H1 (cell line): ENCODE results near the gene CALD1. TPM values are rescaled to one million over a fixed set of nuclear protein-coding genes. Genes with fewer than 3 reads are reported as not detected.

Source experiments
- CTCF ChIA-PET: fragments of 300-600 bp; sonication (Branson Sonifier 250); formaldehyde crosslinking; loops from one replicate; lab custom pipeline; 2021; ENCODE audit not compliant: partially characterized antibody; lab: Charles Lee
- POLR2A ChIA-PET: fragments of 300-600 bp; sonication (Branson Sonifier 250); formaldehyde crosslinking; loops from one replicate; lab custom pipeline; 2021; ENCODE audit warnings: inconsistent platforms; ENCODE audit not compliant: partially characterized antibody; lab: Charles Lee
- DNase-seq, 2 experiments: peaks; one replicate each; pipeline versions ENCODE4 v3.0.0 to v3.0.0-alpha.2; 2010 to 2022; ENCODE audit warnings: low spot score in 2 of 2, low read depth in 1 of 2, mixed read lengths in 1 of 2
- FAIRE-seq: peaks from 2 replicates; lab custom pipeline; 2011; peaks lifted over from hg19 to GRCh38; lab: Jason Lieb, UNC
- H2AFZ ChIP-seq: 2 replicates; pipeline ENCODE4 v1.8.1; 2012; ENCODE audit warnings: low read length, inconsistent platforms
- H2AK5ac ChIP-seq: 2 replicates; pipeline ENCODE4 v1.6.1; 2013; ENCODE audit warnings: low read depth, low read length
- H2BK120ac ChIP-seq: replicated peaks from 2 replicates; pipeline ENCODE3; 2013; ENCODE audit warnings: low read depth, low read length, inconsistent platforms
- H2BK12ac ChIP-seq: 2 replicates; pipeline ENCODE4 v1.6.1; 2013; ENCODE audit warnings: low read depth, low read length
- H2BK15ac ChIP-seq: 2 replicates; pipeline ENCODE4 v1.6.1; 2013; ENCODE audit warnings: low read length
- H2BK20ac ChIP-seq: 2 replicates; pipeline ENCODE4 v1.6.1; 2013; ENCODE audit warnings: low read length
- H2BK5ac ChIP-seq: 2 replicates; pipeline ENCODE4 v1.6.1; 2013; ENCODE audit warnings: low read depth, low read length
- H3K14ac ChIP-seq: 2 replicates; pipeline ENCODE4 v1.6.1; 2013; ENCODE audit warnings: inconsistent platforms; ENCODE audit not compliant: insufficient read length
- H3K18ac ChIP-seq: 2 replicates; pipeline ENCODE4 v1.6.1; 2013; ENCODE audit warnings: low read length; ENCODE audit errors: extremely low read depth
- H3K23ac ChIP-seq: 2 replicates; pipeline ENCODE4 v1.6.1; 2013; ENCODE audit warnings: inconsistent platforms; ENCODE audit not compliant: insufficient read length
- H3K23me2 ChIP-seq: 2 replicates; pipeline ENCODE4 v1.6.1; 2013; ENCODE audit warnings: low read depth, low read length
- H3K27ac ChIP-seq: 2 replicates; pipeline ENCODE4 v1.6.1; 2011; ENCODE audit warnings: low read depth, low read length, inconsistent platforms
- H3K27me3 ChIP-seq, 4 experiments: replicated peaks in 1 of 4; 1 replicate in 1 of 4; 2 replicates in 3 of 4; pipeline versions ENCODE4 v1.6.1 to v1.8.1; 2011 to 2013; ENCODE audit warnings: low read length in 3 of 4, mild to moderate bottlenecking in 3 of 4, inconsistent platforms in 2 of 4, mixed read lengths in 2 of 4, moderate library complexity in 1 of 4; ENCODE audit not compliant: control insufficient read depth in 3 of 4, insufficient read depth in 3 of 4; ENCODE audit errors: extremely low read depth in 1 of 4
- H3K36me3 ChIP-seq, 4 experiments: 2 replicates each; pipeline versions ENCODE4 v1.6.1 to v1.8.1; 2011 to 2013; ENCODE audit warnings: mild to moderate bottlenecking in 4 of 4, low read length in 3 of 4, moderate library complexity in 2 of 4, control low read depth in 1 of 4, inconsistent platforms in 1 of 4; ENCODE audit not compliant: insufficient read depth in 4 of 4, control insufficient read depth in 2 of 4
- H3K4ac ChIP-seq: replicated peaks from 2 replicates; pipeline ENCODE3; 2013; ENCODE audit warnings: low read length, low read depth, mixed read lengths, inconsistent platforms; ENCODE audit not compliant: insufficient read length
- H3K4me1 ChIP-seq, 4 experiments: replicated peaks in 1 of 4; 1 replicate in 1 of 4; 2 replicates in 3 of 4; pipeline versions ENCODE4 v1.6.1 to v1.8.1; 2011 to 2013; ENCODE audit warnings: low read length in 3 of 4, inconsistent platforms in 2 of 4, mixed read lengths in 1 of 4; ENCODE audit not compliant: insufficient read depth in 4 of 4, control insufficient read depth in 3 of 4
- H3K4me2 ChIP-seq, 2 experiments: 2 replicates each; pipeline versions ENCODE4 v1.6.1 to v1.8.1; 2011 to 2013; ENCODE audit warnings: low read depth in 2 of 2, low read length in 2 of 2, control low read depth in 1 of 2, inconsistent platforms in 1 of 2, mild to moderate bottlenecking in 1 of 2; ENCODE audit not compliant: insufficient read depth in 1 of 2
- H3K4me3 ChIP-seq, 4 experiments: fragments of 200-600, 300-600 bp in 1 of 4; sonication (generic), shearing (Covaris generic), sonication (Bioruptor Twin) in 1 of 4; 2 replicates each; pipeline versions ENCODE4 v1.5.1 to v1.8.1; 2011 to 2016; ENCODE audit warnings: low read length in 4 of 4, low read depth in 3 of 4, control low read depth in 2 of 4, inconsistent platforms in 2 of 4, mild to moderate bottlenecking in 2 of 4, mixed read lengths in 1 of 4, moderate library complexity in 1 of 4; ENCODE audit not compliant: insufficient read depth in 2 of 4; ENCODE audit errors: extremely low read depth in 1 of 4
- H3K56ac ChIP-seq: replicated peaks from 2 replicates; pipeline ENCODE3; 2013; ENCODE audit warnings: low read depth, mild to moderate bottlenecking, mixed read lengths, low read length, inconsistent platforms; ENCODE audit not compliant: insufficient read length
- H3K79me1 ChIP-seq: 2 replicates; pipeline ENCODE4 v1.6.1; 2013; ENCODE audit warnings: low read depth, low read length, control low read depth
- H3K79me2 ChIP-seq, 2 experiments: 2 replicates each; pipeline versions ENCODE4 v1.6.1 to v1.8.1; 2012 to 2013; ENCODE audit warnings: low read length in 2 of 2, mild to moderate bottlenecking in 2 of 2, inconsistent platforms in 1 of 2; ENCODE audit not compliant: insufficient read depth in 2 of 2, control insufficient read depth in 1 of 2
- H3K9ac ChIP-seq, 4 experiments: replicated peaks in 1 of 4; 1 replicate in 1 of 4; 2 replicates in 3 of 4; pipeline versions ENCODE4 v1.6.1 to v1.8.1; 2011 to 2013; ENCODE audit warnings: low read depth in 3 of 4, low read length in 3 of 4, control low read depth in 2 of 4, mild to moderate bottlenecking in 2 of 4, moderate library complexity in 2 of 4, inconsistent platforms in 1 of 4; ENCODE audit errors: extremely low read depth in 1 of 4
- H3K9me3 ChIP-seq, 2 experiments: 2 replicates each; pipeline versions ENCODE4 v1.6.1 to v1.8.1; 2012 to 2013; ENCODE audit warnings: mild to moderate bottlenecking in 2 of 2, moderate library complexity in 2 of 2, control low read depth in 1 of 2, inconsistent platforms in 1 of 2, low read depth in 1 of 2, low read length in 1 of 2, mixed read lengths in 1 of 2; ENCODE audit not compliant: insufficient read depth in 2 of 2
- H4K20me1 ChIP-seq, 2 experiments: replicated peaks in 1 of 2; 2 replicates each; pipeline versions ENCODE3 to v1.8.1; 2011 to 2013; ENCODE audit warnings: inconsistent platforms in 2 of 2, low read length in 2 of 2, mild to moderate bottlenecking in 1 of 2; ENCODE audit not compliant: insufficient read depth in 2 of 2, control insufficient read depth in 1 of 2
- H4K5ac ChIP-seq: 2 replicates; pipeline ENCODE4 v1.6.1; 2013; ENCODE audit warnings: low read length, low read depth, mixed read lengths, inconsistent platforms; ENCODE audit not compliant: insufficient read length
- H4K8ac ChIP-seq: 2 replicates; pipeline ENCODE4 v1.8.0; 2013; ENCODE audit warnings: mild to moderate bottlenecking, moderate library complexity, low read length, inconsistent platforms; ENCODE audit not compliant: insufficient read depth; ENCODE audit errors: extremely low read depth
- H4K91ac ChIP-seq: replicated peaks from 2 replicates; pipeline ENCODE3; 2013; ENCODE audit warnings: low read length, mixed read lengths, inconsistent platforms; ENCODE audit not compliant: insufficient read length
- BRCA1 ChIP-seq: IDR thresholded peaks from 2 replicates; pipeline ENCODE4 v1.6.1; 2012; ENCODE audit warnings: low read depth, low read length, improper control_type of control experiment
- CBX5 ChIP-seq: fragments of 300-800, 300-1000 bp; sonication (generic); IDR thresholded peaks from 2 replicates; pipeline ENCODE4 v1.7.1; 2016; ENCODE audit warnings: antibody characterized with exemption, low read length, low read depth
- CTBP2 ChIP-seq: IDR thresholded peaks from 2 replicates; pipeline ENCODE4 v1.7.0; 2011; ENCODE audit warnings: borderline replicate concordance, mild to moderate bottlenecking, moderate library complexity, mixed read lengths, low read length; ENCODE audit not compliant: insufficient read depth, insufficient read length
- HDAC6 ChIP-seq: IDR thresholded peaks from one replicate; pipeline ENCODE4 v1.7.1; 2012; ENCODE audit warnings: low read depth, mild to moderate bottlenecking, inconsistent platforms, low read length, moderate library complexity
- PHF8 ChIP-seq: fragments of 200-600 bp; sonication (generic); conservative IDR thresholded peaks from 2 replicates; pipeline ENCODE4 v1.7.1; 2012; ENCODE audit warnings: low read depth, mild to moderate bottlenecking, inconsistent platforms, low read length, moderate library complexity
- RXRA ChIP-seq: IDR thresholded peaks from 2 replicates; pipeline ENCODE4 v1.6.1; 2011; ENCODE audit warnings: low read depth, mild to moderate bottlenecking, low read length, moderate library complexity; ENCODE audit not compliant: insufficient read depth
- TAF7 ChIP-seq: optimal IDR thresholded peaks from 2 replicates; pipeline ENCODE3; 2011; ENCODE audit warnings: low read depth, mild to moderate bottlenecking, inconsistent platforms, low read length, moderate library complexity, borderline replicate concordance
- TEAD4 ChIP-seq: IDR thresholded peaks from 2 replicates; pipeline ENCODE4 v1.6.1; 2012; ENCODE audit warnings: low read depth, low read length, inconsistent platforms, mixed read lengths
- WGBS, 2 experiments: shearing (Covaris generic) in 1 of 2; methylation state at CpG; one replicate each; pipeline versions ENCODE4 v1.1.6 to v1.1.7; 2013 to 2015; ENCODE audit warnings: low lambda C conversion rate in 2 of 2, mixed read lengths in 2 of 2, inconsistent platforms in 1 of 2, low coverage in 1 of 2, missing lambda C conversion rate in 1 of 2; ENCODE audit not compliant: insufficient replicate concordance in 2 of 2, insufficient coverage in 1 of 2, insufficient read length in 1 of 2; ENCODE audit errors: extremely low coverage in 1 of 2, missing lambda C conversion rate in 1 of 2; 5-methylcytosine and 5-hydroxymethylcytosine counted together
- polyA plus RNA-seq, 7 experiments: library from polyadenylated mRNA; depleted of rRNA in 3 of 7; stranded (reverse) in 5 of 7; unstranded in 2 of 7; fragments of >200 nt in 5 of 7; fragments of 200-250 nt in 2 of 7; gene quantifications; 1 replicate in 5 of 7; 2 replicates in 1 of 7; 4 replicates in 1 of 7; pipeline versions ENCODE4 v1.2.1 to v1.2.3, GENCODE V29; 2011 to 2013; ENCODE audit warnings: missing spikeins in 2 of 7, mixed read lengths in 2 of 7
- total RNA-seq: library from RNA; stranded (reverse); fragmentation: NEBNext Ultra II Directional; extraction: Animal tissue kit (Norgen Biotek cat#: 25700); gene quantifications from 2 replicates; pipeline ENCODE4 v1.2.1, GENCODE V29; 2021

CALD1 gene
- total and polyA plus RNA-seq, 2 of the 8 experiments (the other 6 are each of a cell fraction or from before 2014, with no cell fraction given) = 34.3 to 177 TPM

DNA sequence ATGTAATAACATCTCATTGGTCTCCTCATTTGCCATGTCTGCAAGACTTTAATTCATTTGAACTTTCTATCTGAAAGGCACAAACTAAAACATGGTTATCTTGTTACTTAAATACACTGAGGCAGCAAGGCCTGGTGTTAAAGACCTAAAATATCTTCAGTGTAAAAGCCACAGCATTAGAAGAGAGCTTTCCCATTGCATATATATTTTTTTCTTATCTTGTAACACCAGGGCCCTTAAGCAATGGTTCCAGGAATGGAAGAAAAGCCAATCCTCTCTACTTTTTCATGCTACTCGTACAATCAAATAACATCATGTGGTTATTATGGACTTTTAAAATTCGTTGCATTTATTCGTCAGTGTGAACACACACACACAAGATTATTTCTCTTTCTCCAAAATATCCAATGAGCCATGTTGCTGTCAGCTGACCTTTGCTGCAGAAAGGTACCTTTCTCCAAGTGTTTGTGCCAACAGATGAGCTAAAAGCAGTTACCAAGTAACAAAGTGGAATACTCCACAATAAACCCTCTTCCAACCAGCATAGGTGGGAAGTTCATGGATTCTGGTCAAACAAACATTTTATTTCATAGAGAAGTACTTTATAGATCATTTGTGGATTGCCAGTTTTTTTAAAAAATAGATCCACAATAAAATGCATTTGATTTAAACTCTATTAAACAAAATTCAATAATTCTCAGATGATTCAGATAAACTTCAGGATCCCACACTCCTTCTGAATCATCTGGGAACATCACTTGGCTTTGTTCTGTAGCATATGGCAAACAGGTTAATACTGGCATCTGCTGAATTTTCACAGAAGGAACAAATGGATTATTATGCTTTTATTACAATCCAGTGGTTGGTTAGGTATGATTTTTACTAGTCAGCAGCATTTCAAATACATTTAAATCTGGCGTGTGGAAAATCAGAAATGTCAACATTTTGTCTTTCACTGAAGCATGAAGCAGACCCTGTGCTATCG is 143.6 kb downstream of the CALD1 start:
- Histone ChIP-seq H3K18ac (no peak overlapping the region), H3K79me1 (no peaks in the 10 kb centered on the region; the same call in 1 of the 2 replicates), H4K91ac (no peak overlapping the region), H3K23ac (no peak overlapping the region), H3K4me3 (no peak overlapping the region), H3K23me2 (no peaks in the 10 kb centered on the region), H3K4me2 (no peak overlapping the region), H3K56ac (no peak overlapping the region), H2AFZ (no peak overlapping the region), H3K79me2 (no peaks in the 10 kb centered on the region; a peak in 1 of 4 replicates), H4K20me1 (no peaks in the 10 kb centered on the region), H4K8ac (no peak overlapping the region), H2BK12ac (no peak overlapping the region), H3K36me3 (no peaks in the 10 kb centered on the region; a peak in 1 of 8 replicates), H3K9me3 (no peaks in the 10 kb centered on the region), H3K14ac (no peak overlapping the region), H2BK120ac (no peak overlapping the region), H2BK15ac (no peak overlapping the region), H3K4me1 (no peaks in the 10 kb centered on the region), H2BK5ac (no peak overlapping the region), H3K27me3 (no peaks in the 10 kb centered on the region), H4K5ac (no peak overlapping the region), H3K4ac (no peak overlapping the region), H3K27ac (no peak overlapping the region), H2AK5ac (no peak overlapping the region), H2BK20ac (no peak overlapping the region), H3K9ac (no peak overlapping the region)
- CTCF ChIA-PET = no interaction called here
- POLR2A ChIA-PET = no interaction called here
- TF ChIP-seq TEAD4 (no peak), PHF8 (no peak), RXRA (no peak), HDAC6 (no peak), TAF7 (no peak), CTBP2 (no peak), BRCA1 (no peak), CBX5 (no peak)
- FAIRE-seq (no peak), DNase-seq (no peak)
- whole genome bisulfite sequencing, 2 experiments = 90% methylated on average over 5 of the region's 5 CpGs; no CpG with 5 or more reads in 1 of the 2 experiments
